Lung microvascular endothelial cell (primary cell): ENCODE measurements around the gene MAP3K4. TPM values are rescaled to one million over a fixed set of nuclear protein-coding genes. Genes with fewer than 3 reads are reported as not detected.

ENCODE experiments used
- DNase-seq, 2 donors: peaks; one replicate each; pipeline versions ENCODE4 v3.0.0 to v3.0.0-alpha.2; 2010; ENCODE audit warnings: low read depth in 2 of 2
- total RNA-seq: library from RNA; depleted of rRNA; stranded (reverse); fragments of >200 nt; gene quantifications from 2 replicates; pipeline ENCODE4 v1.2.1, GENCODE V29; 2014

MAP3K4 gene
- total RNA-seq, 1 donor from 2014 or later = 16.3 TPM

- no peak for DNase-seq
Measured at GRCh38 chr6:161166677-161167076, 175.1 kb downstream of the MAP3K4 start.
